NK-92 (cell line): ENCODE results near the gene H6PD.

Experiments used
- DNase-seq: peaks from one replicate; lab custom pipeline; 2025; ENCODE audit not compliant: unreplicated experiment; lab: John Stamatoyannopoulos, UW

Gene H6PD

GRCh38 chr1:9253453-9254105, 19.0 kb downstream of the H6PD start:
- no peak for DNase-seq

GRCh38 chr1:9256332-9256731, 21.8 kb downstream of the H6PD start:
- no peak for DNase-seq

- DNase-seq, result no peak
These were observed 23.3 kb downstream of the H6PD start for GRCh38 chr1:9257851-9258250.

GRCh38 chr1:9258629-9259028, 24.1 kb downstream of the H6PD start:
- no peak for DNase-seq

GRCh38 chr1:9260059-9260766, 25.6 kb downstream of the H6PD start:
- DNase-seq, result no peak

GRCh38 chr1:9261496-9261895, 26.9 kb downstream of the H6PD start:
- DNase-seq, result no peak

- no peak for DNase-seq
These were observed 27.8 kb downstream of the H6PD start for GRCh38 chr1:9262096-9262986.

- DNase-seq, result no peak
These were observed 28.8 kb downstream of the H6PD start for GRCh38 chr1:9263276-9263855.

- DNase-seq, result no peak
These were observed 29.7 kb downstream of the H6PD start for GRCh38 chr1:9263984-9264872.

GRCh38 chr1:9265037-9265436, 30.5 kb downstream of the H6PD start:
- DNase-seq, result no peak

GRCh38 chr1:9265968-9266367, 31.4 kb downstream of the H6PD start:
- DNase-seq, result no peak

GRCh38 chr1:9267352-9267686, 32.7 kb downstream of the H6PD start:
- no peak for DNase-seq

GRCh38 chr1:9267827-9268581, 33.4 kb downstream of the H6PD start:
- DNase-seq, result no peak

GRCh38 chr1:9269078-9269501, 34.5 kb downstream of the H6PD start:
- DNase-seq, result no peak

GRCh38 chr1:9269721-9270120, 35.1 kb downstream of the H6PD start:
- DNase-seq, result no peak

GRCh38 chr1:9270290-9270883, 35.8 kb downstream of the H6PD start:
- DNase-seq, result no peak

GRCh38 chr1:9271283-9271682, 36.7 kb downstream of the H6PD start:
- DNase-seq, result no peak

- DNase-seq, result no peak
These were observed 37.5 kb downstream of the H6PD start for GRCh38 chr1:9271861-9272595.

- DNase-seq, result no peak
These were observed 38.6 kb downstream of the H6PD start for GRCh38 chr1:9273177-9273576.
